SJSA1 (cell line): ENCODE data around the gene PALM3. TPM values are rescaled to one million over a fixed set of nuclear protein-coding genes. Genes with fewer than 3 reads are reported as not detected.
"Not testable (repeated sequence)": the region's sequence is repeated elsewhere in the genome, so short reads cannot be mapped to it uniquely, and the experiment has no call there.

ENCODE experiments used
- DNase-seq, 2 experiments: peaks; one replicate each; pipeline ENCODE4 v3.0.0-alpha.2; 2015 to 2020; ENCODE audit warnings: low spot score in 2 of 2, low read depth in 1 of 2
- H3K27ac ChIP-seq: fragments of 250-450 bp; sonication (Bioruptor Pico); 2 replicates; pipeline ENCODE4 v1.5.1; 2020; ENCODE audit warnings: mild to moderate bottlenecking, moderate library complexity
- H3K27me3 ChIP-seq: fragments of 250-450 bp; sonication (Bioruptor Pico); replicated peaks from 2 replicates; pipeline ENCODE4 v1.5.1; 2020; ENCODE audit warnings: mild to moderate bottlenecking, moderate library complexity
- H3K36me3 ChIP-seq: fragments of 250-450 bp; sonication (Bioruptor Pico); 2 replicates; pipeline ENCODE4 v1.5.1; 2020; ENCODE audit warnings: mild to moderate bottlenecking
- H3K4me1 ChIP-seq: fragments of 250-450 bp; sonication (Bioruptor Pico); replicated peaks from 2 replicates; pipeline ENCODE4 v1.6.1; 2021; ENCODE audit warnings: mild to moderate bottlenecking
- H3K4me3 ChIP-seq: fragments of 250-450 bp; sonication (Bioruptor Pico); 2 replicates; pipeline ENCODE4 v1.5.1; 2020; ENCODE audit warnings: mild to moderate bottlenecking
- H3K9me3 ChIP-seq: fragments of 250-450 bp; sonication (Bioruptor Pico); replicated peaks from 2 replicates; pipeline ENCODE4 v1.5.1; 2020; ENCODE audit warnings: mild to moderate bottlenecking
- total RNA-seq: library from RNA; depleted of rRNA; stranded (reverse); fragments of >200 nt; shearing (Covaris generic); gene quantifications from 2 replicates; pipeline ENCODE4 v1.2.3, GENCODE V29; 2014

Gene PALM3
- total RNA-seq, 1 experiment from 2014 or later = not detected

DNA sequence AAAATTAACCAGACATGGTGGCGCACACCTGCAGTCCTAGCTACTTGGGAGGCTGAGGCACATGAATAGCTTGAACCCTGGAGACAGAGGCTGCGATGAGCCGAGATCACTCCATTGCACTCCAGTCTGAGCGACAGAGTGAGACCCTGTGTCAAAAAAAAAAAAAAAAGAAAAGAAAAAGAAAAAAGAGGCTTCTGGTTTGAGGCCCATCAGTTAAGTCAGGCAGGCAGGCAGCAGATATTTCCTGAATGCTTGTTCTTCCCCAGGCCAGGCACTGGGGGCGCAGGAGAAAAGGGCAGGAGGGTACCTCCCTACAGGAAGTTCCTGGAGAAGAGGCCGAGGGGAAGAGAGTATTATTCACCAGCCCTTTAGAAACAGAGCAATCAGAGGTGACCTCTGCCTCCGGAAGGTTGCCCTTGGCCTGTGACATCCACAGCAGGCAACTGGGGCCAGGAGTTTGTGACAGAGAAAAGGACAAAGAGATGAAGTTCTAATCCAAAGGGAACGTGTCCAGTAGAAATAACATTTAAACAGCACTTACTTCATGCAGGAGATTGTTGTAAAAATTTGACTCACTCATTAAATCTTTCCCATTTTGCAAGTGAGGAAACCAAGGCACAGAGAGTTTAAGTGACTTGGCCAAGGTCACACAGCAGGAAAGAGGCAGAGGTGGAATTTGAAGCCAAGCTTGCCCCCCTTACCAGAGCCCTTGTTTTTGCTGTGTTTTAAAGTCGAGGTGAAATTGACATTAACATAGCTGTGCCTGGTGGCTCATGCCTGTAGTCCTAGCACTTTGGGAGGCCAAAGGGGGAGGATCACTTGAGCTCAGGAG, 38.3 kb downstream of the PALM3 start:
- no peak for DNase-seq
- no peak overlapping the region for H3K4me3 ChIP-seq
- H3K9me3 ChIP-seq = no peaks in the 10 kb centered on the region
- no peaks in the 10 kb centered on the region for H3K27me3 ChIP-seq
- H3K27ac ChIP-seq = no peak overlapping the region
- H3K4me1 ChIP-seq = no peaks in the 10 kb centered on the region
- no peaks in the 10 kb centered on the region for H3K36me3 ChIP-seq

DNA sequence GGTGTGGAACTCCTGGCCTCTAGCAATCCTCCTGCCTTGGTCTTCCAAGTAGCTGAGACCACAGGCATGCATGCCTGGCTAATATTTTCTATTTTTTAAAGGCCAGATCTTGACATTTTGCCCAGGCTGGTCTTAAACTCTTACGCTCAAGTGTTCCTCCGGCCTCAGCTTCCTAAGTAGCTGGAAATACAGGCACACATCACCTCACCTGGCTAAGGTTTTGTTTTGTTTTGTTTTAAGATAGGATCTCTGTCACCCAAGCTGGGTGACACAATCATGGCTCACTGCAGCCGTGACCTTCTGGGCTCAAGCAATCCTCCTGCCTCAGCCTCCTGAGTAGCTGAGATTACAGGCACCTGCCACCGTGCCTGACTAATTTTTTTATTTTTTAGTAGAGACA, 39.4 kb downstream of the PALM3 start:
- Histone ChIP-seq H3K27ac (no peak overlapping the region), H3K9me3 (no peaks in the 10 kb centered on the region), H3K4me1 (no peaks in the 10 kb centered on the region), H3K4me3 (no peak overlapping the region), H3K36me3 (no peaks in the 10 kb centered on the region), H3K27me3 (no peaks in the 10 kb centered on the region)
- no peak for DNase-seq

DNA sequence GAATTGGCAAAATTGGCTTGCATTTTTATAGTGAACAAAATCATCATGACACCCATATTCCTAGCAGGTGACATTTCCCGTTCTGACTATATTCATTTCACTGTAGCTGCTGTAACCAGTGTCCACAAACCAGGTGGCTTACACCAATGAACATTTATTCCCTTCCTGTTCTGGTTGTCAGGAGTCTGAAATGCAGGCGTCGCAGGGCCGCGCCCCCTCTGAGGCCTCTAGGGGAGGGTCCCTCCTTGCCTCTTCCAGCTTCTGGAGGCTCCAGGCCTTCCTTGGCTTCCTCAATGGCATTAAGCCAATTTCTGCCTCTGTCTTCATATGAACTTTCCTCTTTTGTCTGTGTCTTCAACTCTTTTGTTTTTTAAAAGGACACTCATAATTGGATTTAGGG, 40.4 kb downstream of the PALM3 start:
- Histone ChIP-seq H3K4me1 (no peaks in the 10 kb centered on the region), H3K9me3 (no peaks in the 10 kb centered on the region), H3K27me3 (no peaks in the 10 kb centered on the region), H3K36me3 (no peaks in the 10 kb centered on the region), H3K4me3 (no peak overlapping the region), H3K27ac (no peak overlapping the region)
- no peak for DNase-seq

DNA sequence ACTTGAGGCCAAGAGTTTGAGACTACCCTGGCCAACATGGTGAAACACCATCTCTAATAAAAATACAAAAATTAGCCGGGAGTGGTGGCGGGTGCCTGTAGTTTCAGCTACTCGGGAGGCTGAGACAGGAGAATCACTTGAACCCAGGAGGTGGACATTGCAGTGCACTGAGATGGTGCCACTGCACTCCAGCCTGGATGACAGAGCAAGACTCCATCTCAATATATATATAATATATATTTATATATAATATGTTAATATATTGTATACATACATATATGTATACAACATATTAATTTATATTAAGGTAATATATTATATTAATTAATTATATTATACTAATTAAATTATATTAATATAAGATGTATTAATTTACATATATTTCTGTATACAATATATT, 42.1 kb downstream of the PALM3 start:
- H3K4me3 ChIP-seq = not testable (repeated sequence)

DNA sequence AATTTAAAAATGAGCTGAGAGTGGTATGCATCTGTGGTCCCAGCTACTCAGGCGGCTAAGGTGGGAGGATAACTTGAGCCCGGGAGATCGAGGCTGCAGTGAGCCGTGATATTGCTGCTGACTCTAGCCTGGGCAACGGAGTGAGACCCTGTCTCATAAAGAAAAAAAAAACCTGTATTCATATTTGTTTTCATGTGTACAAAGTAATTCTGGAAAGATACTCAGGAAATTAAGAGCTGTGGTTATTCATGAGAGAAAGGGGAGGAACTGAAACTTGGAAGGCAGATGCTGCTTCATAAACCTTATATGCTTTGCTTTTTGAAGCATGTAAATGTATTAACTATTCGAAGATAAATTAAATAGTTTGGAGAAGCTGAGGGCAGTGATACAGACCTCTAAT, 42.8 kb downstream of the PALM3 start:
- no peak overlapping the region for H3K27ac ChIP-seq

More for the DNA sequence above, 42.1 kb downstream of the PALM3 start:
- H3K27ac ChIP-seq, H3K9me3 ChIP-seq, H3K4me1 ChIP-seq, DNase-seq, H3K27me3 ChIP-seq, H3K36me3 ChIP-seq: not testable (repeated sequence)

DNA sequence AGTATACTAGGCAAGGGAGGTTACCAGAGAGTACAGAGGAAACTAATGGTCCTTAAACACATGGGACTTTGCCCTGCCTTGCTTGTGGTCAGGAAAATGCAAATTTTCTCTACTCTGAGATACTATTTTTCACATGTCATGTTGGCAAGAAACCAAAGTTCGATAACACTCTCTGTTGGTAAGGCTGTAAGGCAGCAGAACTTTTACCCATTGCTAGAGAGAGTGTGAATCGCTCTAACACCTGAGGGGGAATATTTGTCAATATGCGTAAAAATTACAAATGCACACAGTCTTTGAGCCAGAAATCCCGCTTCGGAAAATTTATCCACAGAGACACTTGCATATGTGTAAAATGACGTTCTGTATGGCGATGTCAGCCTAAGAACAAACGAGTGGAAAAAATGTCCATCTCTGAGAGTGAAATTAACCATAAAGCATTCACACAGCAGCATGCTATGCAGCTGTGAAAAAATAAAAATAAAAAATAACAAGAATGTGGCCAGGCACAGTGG, 46.3 kb downstream of the PALM3 start:
- Histone ChIP-seq H3K4me3 (no peak overlapping the region), H3K4me1 (no peaks in the 10 kb centered on the region), H3K36me3 (no peaks in the 10 kb centered on the region), H3K9me3 (no peaks in the 10 kb centered on the region), H3K27ac (no peak overlapping the region), H3K27me3 (no peaks in the 10 kb centered on the region)
- DNase-seq = no peak

More for the DNA sequence above, 42.8 kb downstream of the PALM3 start:
- no peak overlapping the region for H3K4me3 ChIP-seq
- H3K36me3 ChIP-seq = no peaks in the 10 kb centered on the region
- no peaks in the 10 kb centered on the region for H3K4me1 ChIP-seq
- H3K9me3 ChIP-seq = no peaks in the 10 kb centered on the region
- no peak for DNase-seq
- H3K27me3 ChIP-seq = no peaks in the 10 kb centered on the region

DNA sequence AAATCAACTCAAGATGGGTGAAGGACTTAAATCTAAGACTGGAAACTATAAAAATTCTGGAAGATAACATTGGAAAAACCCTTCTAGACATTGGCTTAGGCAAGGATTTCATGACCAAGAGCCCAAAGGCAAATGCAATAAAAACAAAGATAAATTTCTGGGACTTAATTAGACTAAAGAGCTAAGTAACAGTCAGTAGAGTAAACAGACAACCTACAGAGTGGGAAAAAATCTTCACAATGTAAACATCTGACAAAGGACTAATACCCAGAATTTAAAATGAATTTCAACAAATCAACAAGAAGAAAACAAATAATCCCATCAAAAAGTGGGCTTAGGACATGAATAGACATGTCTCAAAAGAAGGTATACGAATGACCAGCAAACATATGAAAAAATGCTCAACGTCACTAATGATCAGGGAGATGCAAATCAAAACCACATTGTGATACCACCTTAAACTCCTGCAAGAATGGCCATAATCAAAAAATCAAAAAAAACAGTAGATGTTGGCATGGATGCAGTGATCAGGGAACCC, 49.4 kb downstream of the PALM3 start:
- no peak overlapping the region for H3K4me3 ChIP-seq
- H3K36me3 ChIP-seq = no peaks in the 10 kb centered on the region
- H3K27me3 ChIP-seq = no peaks in the 10 kb centered on the region
- no peak for DNase-seq
- no peaks in the 10 kb centered on the region for H3K4me1 ChIP-seq
- no peaks in the 10 kb centered on the region for H3K9me3 ChIP-seq
- H3K27ac ChIP-seq = no peak overlapping the region

DNA sequence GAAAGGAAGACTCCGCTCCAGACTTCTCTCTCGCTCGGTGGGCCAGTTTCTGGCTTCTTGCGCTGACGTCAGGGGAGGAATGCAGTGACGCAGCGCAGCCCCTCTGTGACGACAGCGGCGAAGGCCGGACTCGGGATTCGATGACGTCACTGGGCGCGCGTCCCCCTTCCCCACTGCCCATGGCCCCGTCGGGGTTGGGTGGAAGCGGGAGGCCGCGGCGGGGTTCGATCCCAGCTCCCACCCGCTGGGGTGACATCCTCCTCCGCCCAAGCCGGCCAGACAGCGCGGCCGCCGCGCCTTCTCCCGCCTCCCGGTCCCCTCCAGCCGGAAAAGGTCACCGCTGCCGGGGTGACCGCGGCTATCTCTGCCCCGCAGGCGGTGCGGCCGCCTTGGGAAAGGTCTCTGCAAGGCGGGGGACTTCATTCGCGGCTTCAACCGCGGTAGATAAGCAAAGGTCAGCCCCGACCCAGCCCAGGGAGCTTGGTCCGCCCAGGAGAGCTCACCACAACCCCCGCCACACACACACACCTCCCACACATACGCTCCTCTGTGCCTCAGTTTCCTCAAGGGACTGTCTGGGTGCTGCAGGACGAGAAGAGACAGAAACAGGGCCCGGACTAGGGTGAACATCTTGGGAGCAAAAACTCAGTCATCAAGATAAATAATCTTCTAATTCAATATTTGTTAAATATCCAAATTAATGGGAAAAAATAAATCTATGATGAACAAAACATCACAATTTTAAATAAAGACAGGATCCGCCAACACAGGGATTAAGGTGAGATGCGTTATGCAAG, 54.9 kb downstream of the PALM3 start:
- Histone ChIP-seq H3K27ac (peak overlapping the region; percentile 89), H3K9me3 (no peaks in the 10 kb centered on the region), H3K27me3 (no peaks in the 10 kb centered on the region), H3K4me1 (peaks cover 8% of the 10 kb centered on the region), H3K4me3 (peak overlapping the region; percentile 61), H3K36me3 (no peaks in the 10 kb centered on the region)
- peak in 1 of 2 experiments; percentile 98 for DNase-seq

DNA sequence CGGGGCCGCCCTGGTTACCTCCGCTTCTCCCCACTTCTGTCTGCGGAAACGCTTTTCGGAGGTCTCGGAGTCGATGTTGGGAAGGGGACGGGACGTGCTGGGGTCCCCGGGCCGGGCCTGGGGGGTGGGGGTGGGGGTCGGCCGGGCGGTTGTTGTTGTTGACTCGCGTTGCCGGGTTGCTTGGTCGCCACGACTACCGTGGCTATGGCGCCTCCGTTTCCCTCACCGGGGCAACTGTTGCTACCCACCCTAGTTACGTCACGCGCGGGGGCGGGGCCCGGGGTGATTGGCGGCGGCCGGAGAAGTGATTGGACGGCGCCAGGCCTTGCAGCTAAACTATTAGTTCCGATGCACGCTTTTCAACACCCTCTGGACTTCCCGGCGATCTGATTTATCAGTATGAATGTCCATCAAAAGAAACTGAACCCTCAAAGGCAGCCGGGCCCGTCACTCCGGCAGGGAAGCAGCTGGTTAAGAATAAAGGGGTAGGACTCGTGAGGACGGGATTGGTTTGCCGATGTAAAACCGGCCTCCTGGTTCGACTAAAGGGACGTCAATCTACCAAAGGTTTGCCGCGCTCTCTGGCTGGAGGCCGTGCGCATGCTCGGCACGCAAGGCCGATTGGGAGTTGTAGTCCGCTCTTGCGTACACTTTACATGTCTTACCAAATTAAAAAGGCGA, 55.7 kb downstream of the PALM3 start, which contains the start of gene RFX1:
Gene RFX1, minus strand, starts transcription at position 236 of the 681 bp plus-strand sequence. CDS start 12,477 bp downstream, outside the sequence.
- peak; percentile 99 for DNase-seq

DNA sequence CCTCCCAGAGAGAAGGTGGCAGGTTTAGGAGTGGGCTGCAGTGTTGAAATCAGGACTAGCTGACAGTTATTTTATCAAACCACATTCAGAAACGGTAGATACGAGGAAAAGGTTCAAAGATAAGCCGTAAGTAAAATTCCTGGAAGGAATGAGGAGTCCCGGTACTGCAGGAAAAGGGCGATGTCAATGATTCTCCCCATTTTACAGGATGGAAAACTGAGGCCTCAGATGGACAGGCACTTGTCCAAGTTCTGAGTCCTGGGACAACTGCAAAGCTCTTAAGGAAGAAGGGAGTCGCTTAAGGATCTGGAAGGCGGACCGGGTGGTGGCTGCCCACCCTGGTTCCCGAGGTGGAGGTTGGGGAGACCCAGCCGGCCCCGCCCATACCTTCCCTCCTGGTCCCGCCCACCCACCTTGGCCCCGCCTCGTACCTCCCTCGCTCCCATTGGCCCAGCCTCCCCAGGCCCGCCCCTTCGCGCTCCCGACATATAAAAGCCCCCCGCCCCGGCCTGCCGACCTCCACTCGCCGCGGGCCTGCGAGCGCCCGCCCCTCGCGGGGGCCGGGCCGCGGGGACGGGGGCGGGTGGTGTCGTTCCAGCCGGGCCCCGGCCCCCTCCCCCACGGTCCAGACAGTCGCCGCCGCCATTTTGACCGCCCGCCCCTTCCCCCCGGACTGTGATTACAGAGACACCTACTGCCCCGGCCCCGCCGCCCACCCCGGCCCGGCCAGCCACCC, 56.4 kb downstream of the PALM3 start:
- H3K27me3 ChIP-seq = no peaks in the 10 kb centered on the region
- DNase-seq = peak; percentile 43 to 89

More for the DNA sequence above, 55.7 kb downstream of the PALM3 start, which contains the start of gene RFX1:
- Histone ChIP-seq H3K9me3 (no peaks in the 10 kb centered on the region), H3K4me1 (peaks cover 8% of the 10 kb centered on the region), H3K27me3 (no peaks in the 10 kb centered on the region), H3K27ac (peak within 1 kb of the TSS; percentile 89), H3K36me3 (no peaks in the 10 kb centered on the region), H3K4me3 (peak within 1 kb of the TSS; percentile 61)

DNA sequence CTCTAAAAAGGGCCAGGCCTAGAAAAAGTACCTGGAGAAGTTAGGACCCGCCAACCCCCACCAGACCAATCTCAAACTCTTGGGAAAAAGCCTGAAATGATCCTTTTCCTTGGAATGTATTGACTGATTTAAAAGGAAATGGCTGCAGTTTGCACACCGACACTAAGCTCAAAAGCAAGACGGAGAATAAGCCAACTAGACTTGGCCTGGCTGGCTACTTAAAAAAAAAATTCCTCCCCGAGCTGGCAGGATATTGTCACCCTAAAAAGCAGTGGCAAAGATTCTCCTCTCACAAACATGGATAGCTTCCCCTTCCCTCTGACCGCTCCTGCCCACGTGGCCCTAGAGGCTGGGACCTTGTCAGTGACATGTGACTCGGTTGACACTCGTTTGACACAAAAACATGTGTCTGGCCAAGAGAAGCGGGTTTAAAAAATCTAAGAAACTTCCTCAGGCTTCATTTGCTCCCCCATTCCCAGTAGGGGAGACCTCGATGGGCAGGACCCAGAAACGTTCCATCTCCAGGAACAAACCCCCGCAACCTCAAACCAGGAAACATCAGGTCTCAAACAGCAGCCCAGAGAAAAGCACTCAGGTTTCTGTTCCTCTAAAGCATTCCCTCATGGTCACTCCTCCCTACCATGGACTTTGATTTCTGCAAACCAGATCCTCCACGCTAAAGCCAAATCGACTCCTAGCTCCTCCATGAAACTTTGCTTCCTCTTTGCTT, 57.1 kb downstream of the PALM3 start:
- H3K4me1 ChIP-seq = peaks cover 8% of the 10 kb centered on the region
- no peak overlapping the region for H3K4me3 ChIP-seq
- no peaks in the 10 kb centered on the region for H3K9me3 ChIP-seq
- no peaks in the 10 kb centered on the region for H3K36me3 ChIP-seq
- H3K27ac ChIP-seq = no peak overlapping the region
- no peak for DNase-seq
- no peaks in the 10 kb centered on the region for H3K27me3 ChIP-seq

More for the DNA sequence above, 56.4 kb downstream of the PALM3 start:
- no peaks in the 10 kb centered on the region for H3K36me3 ChIP-seq
- H3K27ac ChIP-seq = peak overlapping the region; percentile 89
- H3K9me3 ChIP-seq = no peaks in the 10 kb centered on the region
- H3K4me1 ChIP-seq = peaks cover 8% of the 10 kb centered on the region
- H3K4me3 ChIP-seq = peak overlapping the region; percentile 61
